K562 treated with DMSO at 1 percent for 12 hours (cell line): ENCODE results near the gene A1CF. TPM values are rescaled to one million over a fixed set of nuclear protein-coding genes. Genes with fewer than 3 reads are reported as not detected.

ENCODE experiments used
- total RNA-seq: library from RNA; unstranded; fragments of 300-600 nt; gene quantifications from 2 replicates; pipeline ENCODE4 v1.2.3, GENCODE V29; 2022; ENCODE audit not compliant: insufficient read depth

Gene A1CF, protein sequence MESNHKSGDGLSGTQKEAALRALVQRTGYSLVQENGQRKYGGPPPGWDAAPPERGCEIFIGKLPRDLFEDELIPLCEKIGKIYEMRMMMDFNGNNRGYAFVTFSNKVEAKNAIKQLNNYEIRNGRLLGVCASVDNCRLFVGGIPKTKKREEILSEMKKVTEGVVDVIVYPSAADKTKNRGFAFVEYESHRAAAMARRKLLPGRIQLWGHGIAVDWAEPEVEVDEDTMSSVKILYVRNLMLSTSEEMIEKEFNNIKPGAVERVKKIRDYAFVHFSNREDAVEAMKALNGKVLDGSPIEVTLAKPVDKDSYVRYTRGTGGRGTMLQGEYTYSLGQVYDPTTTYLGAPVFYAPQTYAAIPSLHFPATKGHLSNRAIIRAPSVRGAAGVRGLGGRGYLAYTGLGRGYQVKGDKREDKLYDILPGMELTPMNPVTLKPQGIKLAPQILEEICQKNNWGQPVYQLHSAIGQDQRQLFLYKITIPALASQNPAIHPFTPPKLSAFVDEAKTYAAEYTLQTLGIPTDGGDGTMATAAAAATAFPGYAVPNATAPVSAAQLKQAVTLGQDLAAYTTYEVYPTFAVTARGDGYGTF
- 0.06 TPM in 1 of 2 replicates, not detected in the other for total RNA-seq

DNA sequence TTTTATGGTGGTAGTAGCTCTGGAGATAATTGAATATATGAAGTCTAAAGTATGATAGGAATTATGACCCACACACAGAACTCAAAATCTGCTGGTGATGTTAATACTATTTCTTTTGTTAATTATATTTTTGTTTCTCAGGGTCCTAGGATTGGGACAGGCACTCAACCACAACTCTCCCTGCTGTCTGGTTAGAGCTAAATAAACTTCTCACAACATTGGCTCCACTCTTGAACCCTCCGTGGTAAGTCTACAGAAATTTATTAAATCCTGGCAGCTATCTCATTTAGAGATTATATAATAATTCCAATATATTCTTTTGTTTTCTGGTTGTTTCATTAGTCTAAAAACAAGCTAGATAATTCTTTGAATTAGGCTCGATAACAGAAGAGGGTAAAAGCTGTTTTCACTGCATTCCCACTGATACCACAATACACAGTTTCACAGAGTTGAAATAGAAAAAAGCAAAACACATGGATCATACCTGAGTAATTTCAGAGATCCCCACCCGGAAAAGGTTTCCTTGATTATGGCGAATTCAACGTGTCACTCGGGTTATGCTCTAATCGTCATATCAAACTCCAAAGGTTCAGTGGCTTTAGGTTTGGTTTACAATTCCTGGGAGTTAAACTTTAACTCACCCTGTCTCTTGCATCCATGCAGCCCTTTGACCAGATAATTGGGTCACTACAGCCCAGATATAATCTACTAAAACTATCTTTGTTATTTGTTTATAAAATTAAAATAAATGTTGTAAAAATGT lies at the start of gene A1CF:
TSS of gene A1CF (minus strand) at position 531 of the 763 bp plus-strand sequence. CDS start 25,687 bp downstream, outside the sequence.

Other genes starting within 250 kb of the A1CF start
- gene ASAH2B, start 145.7 kb downstream of the A1CF start, total RNA-seq = 2.6 and 6.8 TPM in 2 replicates
- gene PRKG1, start 188.9 kb upstream of the A1CF start, total RNA-seq = not detected in 2 replicates